ENCODE measurements around the gene TSPEAR. TPM values are rescaled to one million over a fixed set of nuclear protein-coding genes. Genes with fewer than 3 reads are reported as not detected.

The TSPEAR gene
- total and polyA plus RNA-seq, 2 donors (not counting 1 experiment from before 2014, with no cell fraction given): not detected

DNA sequence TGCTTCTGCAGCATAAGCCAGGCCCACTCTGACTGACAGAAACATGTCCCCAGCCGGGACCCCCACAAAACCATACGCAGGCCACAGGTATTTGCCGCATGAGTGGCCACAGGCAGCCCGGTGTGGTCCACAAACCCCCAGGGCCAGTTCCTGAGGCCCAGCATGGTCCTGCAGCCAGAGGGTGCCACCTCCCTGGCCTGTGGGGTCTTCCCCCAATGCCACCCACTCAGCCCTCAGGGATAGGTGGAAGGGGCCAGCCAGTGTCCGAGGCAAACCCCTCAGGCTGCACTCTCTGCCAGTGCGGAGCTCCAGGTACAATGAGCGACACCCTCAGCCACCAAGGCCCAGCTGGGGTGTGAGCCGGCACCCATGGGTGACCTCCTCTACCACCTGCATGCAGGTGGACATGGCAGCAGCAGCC lies 46.8 kb upstream of the TSPEAR start:
- CTCF ChIA-PET: interaction anchor here (0.5 to 0.9 kb wide), 2 partner anchors 36 to 38 kb away, joined by 3 read pairs; no protein-coding TSS in a partner anchor
- no peaks in the 10 kb centered on the region for H3K4me1 Mint-ChIP-seq
- peaks cover 4% of the 10 kb centered on the region for H3K27me3 Mint-ChIP-seq
- H3K9me3 ChIP-seq (ENCODE audit: control extremely low read depth in 1 of 3, control insufficient read depth in 2 of 3, insufficient read depth in 1 of 3, low read length in 2 of 3): peaks cover 0 to 9% (median 0%) of the 10 kb centered on the region in 3 donors
- H3K36me3 ChIP-seq (replicated peaks in 1 of 2; ENCODE audit: control extremely low read depth in 1 of 2, control insufficient read depth in 1 of 2, extremely low read depth in 1 of 2, insufficient read depth in 2 of 2, low read length in 1 of 2): no peaks in the 10 kb centered on the region
- intact Hi-C loops (cut with micrococcal nuclease): no loop called here
- H3K4me2 ChIP-seq (replicated peaks; ENCODE audit: low read depth, low read length, poor library complexity, severe bottlenecking): no peak overlapping the region
- H3K4me1 ChIP-seq (ENCODE audit: control insufficient read depth in 2 of 2, insufficient read depth in 2 of 2, low read length in 2 of 2): no peaks in the 10 kb centered on the region
- H4K20me1 ChIP-seq (ENCODE audit: control insufficient read depth, insufficient read depth, low read length, poor library complexity, severe bottlenecking): no peaks in the 10 kb centered on the region
- no peaks in the 10 kb centered on the region for H3K79me2 ChIP-seq (ENCODE audit: control insufficient read depth, insufficient read depth, low read length)
- TF ChIP-seq, protein P1, sequence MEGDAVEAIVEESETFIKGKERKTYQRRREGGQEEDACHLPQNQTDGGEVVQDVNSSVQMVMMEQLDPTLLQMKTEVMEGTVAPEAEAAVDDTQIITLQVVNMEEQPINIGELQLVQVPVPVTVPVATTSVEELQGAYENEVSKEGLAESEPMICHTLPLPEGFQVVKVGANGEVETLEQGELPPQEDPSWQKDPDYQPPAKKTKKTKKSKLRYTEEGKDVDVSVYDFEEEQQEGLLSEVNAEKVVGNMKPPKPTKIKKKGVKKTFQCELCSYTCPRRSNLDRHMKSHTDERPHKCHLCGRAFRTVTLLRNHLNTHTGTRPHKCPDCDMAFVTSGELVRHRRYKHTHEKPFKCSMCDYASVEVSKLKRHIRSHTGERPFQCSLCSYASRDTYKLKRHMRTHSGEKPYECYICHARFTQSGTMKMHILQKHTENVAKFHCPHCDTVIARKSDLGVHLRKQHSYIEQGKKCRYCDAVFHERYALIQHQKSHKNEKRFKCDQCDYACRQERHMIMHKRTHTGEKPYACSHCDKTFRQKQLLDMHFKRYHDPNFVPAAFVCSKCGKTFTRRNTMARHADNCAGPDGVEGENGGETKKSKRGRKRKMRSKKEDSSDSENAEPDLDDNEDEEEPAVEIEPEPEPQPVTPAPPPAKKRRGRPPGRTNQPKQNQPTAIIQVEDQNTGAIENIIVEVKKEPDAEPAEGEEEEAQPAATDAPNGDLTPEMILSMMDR (IDR thresholded peaks at IDR 0.05): no peak
- no peak for TF ChIP-seq EZH2 (IDR thresholded peaks at IDR 0.05; ENCODE audit: borderline replicate concordance, insufficient read depth, low read depth, low read length, poor library complexity, severe bottlenecking)
- POLR2A ChIA-PET: no interaction called here
- DNase-seq: no peak
- H3K27ac ChIP-seq (ENCODE audit: low read length in 2 of 2): no peak overlapping the region
- ATAC-seq (ENCODE audit: low read depth): no peak
- no peaks in the 10 kb centered on the region for H3K27me3 ChIP-seq (replicated peaks in 1 of 4; ENCODE audit: control extremely low read depth in 1 of 4, control insufficient read depth in 3 of 4, insufficient read depth in 4 of 4, low read length in 3 of 4)
- H2AFZ ChIP-seq (ENCODE audit: insufficient read depth, low read depth, low read length, poor library complexity, severe bottlenecking): no peak overlapping the region
- H3K4me3 ChIP-seq (ENCODE audit: control extremely low read depth in 1 of 5, extremely low read depth in 1 of 5, insufficient read depth in 1 of 5, low read depth in 2 of 5, low read length in 4 of 5): no peak overlapping the region
- H3K9me3 Mint-ChIP-seq (ENCODE audit: insufficient read depth): no peaks in the 10 kb centered on the region
- no peak overlapping the region for H3K27ac Mint-ChIP-seq
- H3K9ac ChIP-seq (ENCODE audit: low read length): no peak overlapping the region
- H3K4me3 Mint-ChIP-seq: no peak overlapping the region
- WGBS (ENCODE audit: insufficient coverage): 90% methylated on average over 7 of the region's 8 CpGs

DNA sequence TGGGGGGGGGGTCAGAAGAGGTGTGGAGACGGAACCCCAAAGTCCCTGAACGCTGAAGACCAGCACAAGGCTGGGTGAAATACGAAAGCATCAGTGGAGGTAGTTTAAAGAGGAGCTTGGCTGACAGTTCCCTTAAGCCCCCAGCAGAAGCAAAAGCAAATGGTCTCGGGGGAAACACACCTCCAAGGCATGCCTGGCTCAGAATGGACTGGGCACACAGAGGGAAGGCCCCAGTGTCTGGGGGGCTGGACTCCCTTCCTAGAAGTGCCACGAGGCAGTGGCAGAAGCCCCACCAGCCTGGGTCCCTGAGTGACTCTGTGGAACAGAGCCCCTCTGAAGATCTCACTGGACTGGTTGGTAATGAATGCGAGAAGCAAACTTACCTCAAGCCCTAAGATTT lies 46.4 kb upstream of the TSPEAR start:
- Histone ChIP-seq H3K4me2 (replicated peaks; ENCODE audit: low read depth, low read length, poor library complexity, severe bottlenecking) (no peak overlapping the region), H3K27me3 (replicated peaks in 1 of 4; ENCODE audit: control extremely low read depth in 1 of 4, control insufficient read depth in 3 of 4, insufficient read depth in 4 of 4, low read length in 3 of 4) (no peaks in the 10 kb centered on the region), H3K4me3 (ENCODE audit: control extremely low read depth in 1 of 5, extremely low read depth in 1 of 5, insufficient read depth in 1 of 5, low read depth in 2 of 5, low read length in 4 of 5) (no peak overlapping the region), H2AFZ (ENCODE audit: insufficient read depth, low read depth, low read length, poor library complexity, severe bottlenecking) (no peak overlapping the region), H3K36me3 (replicated peaks in 1 of 2; ENCODE audit: control extremely low read depth in 1 of 2, control insufficient read depth in 1 of 2, extremely low read depth in 1 of 2, insufficient read depth in 2 of 2, low read length in 1 of 2) (no peaks in the 10 kb centered on the region), H4K20me1 (ENCODE audit: control insufficient read depth, insufficient read depth, low read length, poor library complexity, severe bottlenecking) (no peaks in the 10 kb centered on the region), H3K27ac (ENCODE audit: low read length in 2 of 2) (no peak overlapping the region), H3K9ac (ENCODE audit: low read length) (no peak overlapping the region), H3K4me1 (ENCODE audit: control insufficient read depth in 2 of 2, insufficient read depth in 2 of 2, low read length in 2 of 2) (no peaks in the 10 kb centered on the region), H3K9me3 (ENCODE audit: control extremely low read depth in 1 of 3, control insufficient read depth in 2 of 3, insufficient read depth in 1 of 3, low read length in 2 of 3) (peaks cover 0 to 9% (median 0%) of the 10 kb centered on the region in 3 donors), H3K79me2 (ENCODE audit: control insufficient read depth, insufficient read depth, low read length) (no peaks in the 10 kb centered on the region)
- Mint-ChIP-seq H3K4me1 (no peaks in the 10 kb centered on the region), H3K27ac (no peak overlapping the region), H3K4me3 (no peak overlapping the region), H3K27me3 (peaks cover 7% of the 10 kb centered on the region), H3K9me3 (ENCODE audit: insufficient read depth) (no peaks in the 10 kb centered on the region)
- DNase-seq (no peak), ATAC-seq (ENCODE audit: low read depth) (no peak)
- TF ChIP-seq, protein P1 (IDR thresholded peaks at IDR 0.05): no peak
- TF ChIP-seq EZH2 (IDR thresholded peaks at IDR 0.05; ENCODE audit: borderline replicate concordance, insufficient read depth, low read depth, low read length, poor library complexity, severe bottlenecking): no peak
- WGBS (ENCODE audit: insufficient coverage): 91% methylated on average over 4 of the region's 6 CpGs
- CTCF ChIA-PET: interaction anchor here (0.9 kb wide), 1 partner anchor 38 kb away, joined by 3 read pairs; no protein-coding TSS in a partner anchor
- POLR2A ChIA-PET: no interaction called here
- intact Hi-C loops (cut with micrococcal nuclease): no loop called here

Measured in B cell (primary cell).